ENCODE measurements around the gene HMGCL. TPM values are rescaled to one million over a fixed set of nuclear protein-coding genes. Genes with fewer than 3 reads are reported as not detected.
"Not testable (repeated sequence)": the region's sequence is repeated elsewhere in the genome, so short reads cannot be mapped to it uniquely, and the experiment has no call there.

HMGCL gene
- total and polyA plus RNA-seq, 2 donors from 2014 or later, result 51.5 to 205 TPM

GRCh38 chr1:23836037-23836436, 10.8 kb upstream of the HMGCL start:
- H3K9ac ChIP-seq (ENCODE audit: low read length in 3 of 3), result no peak overlapping the region
- FAIRE-seq (no peak), DNase-seq (no peak)
- H3K9me3 ChIP-seq (ENCODE audit: control insufficient read depth in 2 of 3, insufficient read depth in 1 of 3, low read length in 3 of 3), result no peaks in the 10 kb centered on the region
- no peaks in the 10 kb centered on the region for H3K27me3 ChIP-seq (ENCODE audit: control insufficient read depth, insufficient read depth, low read length)
- H3K27ac ChIP-seq (ENCODE audit: low read depth in 2 of 2, low read length in 2 of 2), result no peak overlapping the region
- no peaks in the 10 kb centered on the region for H3K36me3 ChIP-seq (ENCODE audit: control insufficient read depth in 2 of 3, insufficient read depth in 3 of 3, low read length in 3 of 3)
- TF ChIP-seq CTCF (IDR thresholded peaks at IDR 0.05; ENCODE audit: borderline replicate concordance, extremely low read depth, insufficient read depth), result no peak
- no peaks in the 10 kb centered on the region for H3K4me1 ChIP-seq (ENCODE audit: control insufficient read depth in 2 of 3, insufficient read depth in 2 of 3, low read depth in 1 of 3, low read length in 3 of 3)
- H3K4me3 ChIP-seq (ENCODE audit: low read length in 3 of 3), result no peak overlapping the region
- intact Hi-C loops (cut with DNase I), result no loop called here

GRCh38 chr1:23834156-23834555, 8.9 kb upstream of the HMGCL start:
- H3K27me3 ChIP-seq (ENCODE audit: control insufficient read depth, insufficient read depth, low read length); FAIRE-seq; H3K36me3 ChIP-seq (ENCODE audit: control insufficient read depth in 2 of 3, insufficient read depth in 3 of 3, low read length in 3 of 3); DNase-seq; H3K27ac ChIP-seq (ENCODE audit: low read depth in 2 of 2, low read length in 2 of 2); H3K9ac ChIP-seq (ENCODE audit: low read length in 3 of 3); H3K4me3 ChIP-seq (ENCODE audit: low read length in 3 of 3); H3K9me3 ChIP-seq (ENCODE audit: control insufficient read depth in 2 of 3, insufficient read depth in 1 of 3, low read length in 3 of 3); intact Hi-C loops (cut with DNase I); H3K4me1 ChIP-seq (ENCODE audit: control insufficient read depth in 2 of 3, insufficient read depth in 2 of 3, low read depth in 1 of 3, low read length in 3 of 3): not testable (repeated sequence)

GRCh38 chr1:23827717-23828116, 2.5 kb upstream of the HMGCL start:
- Histone ChIP-seq H3K27ac (ENCODE audit: low read depth in 2 of 2, low read length in 2 of 2) (no peak overlapping the region), H3K9me3 (ENCODE audit: control insufficient read depth in 2 of 3, insufficient read depth in 1 of 3, low read length in 3 of 3) (no peaks in the 10 kb centered on the region), H3K36me3 (ENCODE audit: control insufficient read depth in 2 of 3, insufficient read depth in 3 of 3, low read length in 3 of 3) (no peaks in the 10 kb centered on the region), H3K9ac (ENCODE audit: low read length in 3 of 3) (no peak overlapping the region), H3K4me1 (ENCODE audit: control insufficient read depth in 2 of 3, insufficient read depth in 2 of 3, low read depth in 1 of 3, low read length in 3 of 3) (peaks cover 0 to 3% (median 0%) of the 10 kb centered on the region in 3 donors), H3K4me3 (ENCODE audit: low read length in 3 of 3) (no peak overlapping the region), H3K27me3 (ENCODE audit: control insufficient read depth, insufficient read depth, low read length) (no peaks in the 10 kb centered on the region)
- FAIRE-seq (no peak), DNase-seq (no peak)
- intact Hi-C loops (cut with DNase I), result no loop called here
- no peak for TF ChIP-seq CTCF (IDR thresholded peaks at IDR 0.05; ENCODE audit: borderline replicate concordance, extremely low read depth, insufficient read depth)

GRCh38 chr1:23826590-23826989, 1.4 kb upstream of the HMGCL start:
- H3K4me3 ChIP-seq (ENCODE audit: low read length in 3 of 3); H3K9ac ChIP-seq (ENCODE audit: low read length in 3 of 3); H3K27ac ChIP-seq (ENCODE audit: low read depth in 2 of 2, low read length in 2 of 2); H3K27me3 ChIP-seq (ENCODE audit: control insufficient read depth, insufficient read depth, low read length); intact Hi-C loops (cut with DNase I); H3K4me1 ChIP-seq (ENCODE audit: control insufficient read depth in 2 of 3, insufficient read depth in 2 of 3, low read depth in 1 of 3, low read length in 3 of 3); H3K36me3 ChIP-seq (ENCODE audit: control insufficient read depth in 2 of 3, insufficient read depth in 3 of 3, low read length in 3 of 3); H3K9me3 ChIP-seq (ENCODE audit: control insufficient read depth in 2 of 3, insufficient read depth in 1 of 3, low read length in 3 of 3); FAIRE-seq; DNase-seq: not testable (repeated sequence)
